Mesendoderm (in vitro differentiated cells): ENCODE results near the gene CDK11A. TPM values are rescaled to one million over a fixed set of nuclear protein-coding genes. Genes with fewer than 3 reads are reported as not detected.
A peak's percentile ranks its signal among the peaks of the same experiment; 100 is the strongest.
"Not testable (repeated sequence)": the region's sequence is repeated elsewhere in the genome, so short reads cannot be mapped to it uniquely, and the experiment has no call there.

Experiments used
- DNase-seq: peaks from one replicate; pipeline ENCODE4 v3.0.0; 2013
- H2AK5ac ChIP-seq: 2 replicates; pipeline ENCODE4 v1.6.1; 2013; ENCODE audit warnings: low read length, inconsistent platforms
- H2BK120ac ChIP-seq: 2 replicates; pipeline ENCODE4 v1.6.1; 2013; ENCODE audit warnings: low read depth, mild to moderate bottlenecking, low read length, moderate library complexity, mixed read lengths
- H2BK15ac ChIP-seq: replicated peaks from 2 replicates; pipeline ENCODE4 v1.6.1; 2013; ENCODE audit warnings: low read depth, mild to moderate bottlenecking, moderate library complexity
- H2BK5ac ChIP-seq: 2 replicates; pipeline ENCODE4 v1.6.1; 2013; ENCODE audit warnings: low read length, inconsistent platforms
- H3K18ac ChIP-seq: 2 replicates; pipeline ENCODE4 v1.6.1; 2013; ENCODE audit warnings: mild to moderate bottlenecking, low read length, mixed read lengths
- H3K23ac ChIP-seq: one replicate; pipeline ENCODE4 v1.6.1; 2013; ENCODE audit warnings: low read length
- H3K27ac ChIP-seq: 2 replicates; pipeline ENCODE4 v1.5.1; 2013; ENCODE audit warnings: low read depth, mild to moderate bottlenecking, inconsistent platforms, low read length, moderate library complexity
- H3K27me3 ChIP-seq: 2 replicates; pipeline ENCODE4 v1.6.1; 2013; ENCODE audit warnings: low read length, control low read depth, mild to moderate bottlenecking, inconsistent platforms; ENCODE audit not compliant: insufficient read depth, poor library complexity
- H3K36me3 ChIP-seq: 2 replicates; pipeline ENCODE4 v1.6.1; 2013; ENCODE audit warnings: low read length, inconsistent platforms; ENCODE audit not compliant: control insufficient read depth, insufficient read depth
- H3K4ac ChIP-seq: one replicate; pipeline ENCODE4 v1.6.1; 2013; ENCODE audit warnings: low read depth, mild to moderate bottlenecking, low read length, moderate library complexity
- H3K4me1 ChIP-seq: 2 replicates; pipeline ENCODE4 v1.6.1; 2013; ENCODE audit warnings: low read depth, low read length, inconsistent platforms; ENCODE audit not compliant: control insufficient read depth
- H3K4me2 ChIP-seq: 2 replicates; pipeline ENCODE4 v1.6.1; 2013; ENCODE audit warnings: low read length
- H3K4me3 ChIP-seq: 2 replicates; pipeline ENCODE4 v1.5.1; 2013; ENCODE audit warnings: mild to moderate bottlenecking, low read length
- H3K56ac ChIP-seq: one replicate; pipeline ENCODE4 v1.6.1; 2013; ENCODE audit warnings: low read length
- H3K79me1 ChIP-seq: 2 replicates; pipeline ENCODE4 v1.6.1; 2013; ENCODE audit warnings: low read length, inconsistent platforms
- H3K79me2 ChIP-seq: 2 replicates; pipeline ENCODE4 v1.6.1; 2013; ENCODE audit warnings: mild to moderate bottlenecking, low read length; ENCODE audit not compliant: control insufficient read depth, insufficient read depth
- H3K9ac ChIP-seq: 2 replicates; pipeline ENCODE4 v1.6.1; 2013; ENCODE audit warnings: low read length, inconsistent platforms
- H4K5ac ChIP-seq: one replicate; pipeline ENCODE4 v1.6.1; 2013; ENCODE audit warnings: low read length
- H4K8ac ChIP-seq: one replicate; pipeline ENCODE4 v1.6.1; 2013; ENCODE audit warnings: low read depth, mild to moderate bottlenecking, control low read depth, low read length, moderate library complexity
- WGBS: extraction: QIAGEN DNeasy Blood & Tissue Kit; methylation state at CpG from one replicate; pipeline ENCODE4 v1.1.7; 2013; ENCODE audit warnings: low lambda C conversion rate, missing lambda C conversion rate; ENCODE audit not compliant: insufficient coverage; ENCODE audit errors: extremely low coverage; 5-methylcytosine and 5-hydroxymethylcytosine counted together
- polyA plus RNA-seq, 2 experiments: library from polyadenylated mRNA; stranded (reverse); fragments of 200-250 nt; gene quantifications; one replicate each; pipeline ENCODE4 v1.2.3, GENCODE V29; 2013

Gene CDK11A
- polyA plus RNA-seq (2013, experiment 1 of 2): 23.7 TPM
- polyA plus RNA-seq (2013, experiment 2 of 2): 25.4 TPM

DNA sequence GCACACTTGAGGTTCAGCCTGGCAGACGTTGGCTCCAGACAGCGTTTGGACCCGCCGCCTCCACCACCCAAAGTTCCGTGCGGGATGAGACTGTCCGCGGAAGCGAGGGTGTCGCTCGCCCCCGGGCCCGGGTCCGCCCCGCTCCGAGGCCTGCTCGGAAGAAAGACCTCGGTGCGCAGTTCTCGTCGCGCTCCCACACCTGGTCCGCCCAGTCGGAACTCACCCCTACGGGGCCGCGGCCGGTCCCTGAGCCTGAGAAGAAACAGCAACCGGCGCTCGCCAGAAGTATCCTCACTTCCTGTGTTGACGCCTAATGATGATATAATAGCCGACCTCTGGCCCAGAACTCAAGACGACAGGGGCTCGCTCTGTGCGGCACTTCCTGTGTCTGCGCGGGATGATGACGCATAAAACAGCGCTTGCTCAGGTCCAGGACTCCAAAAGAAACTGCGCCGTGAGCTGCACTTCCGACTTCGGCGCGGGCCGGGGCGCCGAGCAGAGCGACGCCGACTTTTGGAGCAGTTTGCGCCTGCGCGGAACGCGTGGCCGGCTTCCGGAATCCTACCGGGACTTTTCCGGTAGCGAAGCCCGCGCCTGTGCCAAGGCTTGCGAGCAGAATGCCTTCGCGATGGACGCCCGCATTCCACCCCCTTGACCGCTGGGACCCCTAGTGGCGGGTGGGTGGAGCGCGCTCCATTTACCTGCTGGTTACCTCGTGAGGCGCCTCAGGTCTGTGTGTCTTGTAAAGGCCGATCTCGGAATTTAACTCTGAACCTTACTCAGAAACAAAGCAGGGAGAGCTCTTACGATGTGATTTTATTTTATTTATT, at the start of gene CDK11A:
TSS of gene CDK11A (minus strand) at position 323 of the 830 bp plus-strand sequence. CDS start 1,539 bp downstream, outside the sequence.
- not testable (repeated sequence) for H3K79me1 ChIP-seq, H3K23ac ChIP-seq, H3K4me1 ChIP-seq, H2AK5ac ChIP-seq, H3K4me2 ChIP-seq, H2BK15ac ChIP-seq, H4K8ac ChIP-seq, H4K5ac ChIP-seq, H2BK120ac ChIP-seq, H3K27me3 ChIP-seq, H3K36me3 ChIP-seq, H2BK5ac ChIP-seq, H3K79me2 ChIP-seq
- Histone ChIP-seq H3K9ac (peak within 1 kb of the TSS; percentile 63), H3K4me3 (peak within 1 kb of the TSS; percentile 46), H3K18ac (peak within 1 kb of the TSS; percentile 80), H3K27ac (peak within 1 kb of the TSS; percentile 88), H3K4ac (peak within 1 kb of the TSS; percentile 55), H3K56ac (peak within 1 kb of the TSS; percentile 49)
- peak; percentile 100 for DNase-seq
- no CpG with 5 or more reads among the region's 78 CpGs for WGBS

DNA sequence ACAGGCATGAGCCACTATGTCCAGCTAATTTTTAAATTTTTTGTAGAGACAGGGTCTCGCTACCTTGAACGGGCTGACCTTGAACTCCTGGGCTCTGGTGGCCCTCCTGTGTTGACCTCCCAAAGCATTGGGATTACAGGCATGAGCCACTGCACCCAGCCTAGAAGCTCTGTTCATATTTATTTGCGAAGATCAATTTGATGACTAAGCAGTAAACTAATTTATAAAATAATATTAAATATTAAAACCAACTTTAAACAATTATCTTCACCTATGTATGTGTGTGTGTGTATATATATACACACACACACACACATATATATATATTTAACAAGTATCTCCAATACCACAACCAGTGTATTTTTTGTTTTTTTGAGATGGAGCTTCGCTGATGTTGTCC, 49.7 kb upstream of the CDK11A start:
- Histone ChIP-seq H3K27ac (no peak overlapping the region), H3K27me3 (no peaks in the 10 kb centered on the region), H3K23ac (no peak overlapping the region), H4K5ac (no peak overlapping the region), H3K4ac (no peak overlapping the region), H3K4me3 (no peak overlapping the region), H4K8ac (no peak overlapping the region), H3K4me1 (no peaks in the 10 kb centered on the region), H3K79me1 (peaks cover 11% of the 10 kb centered on the region), H3K79me2 (peaks cover 48% of the 10 kb centered on the region), H2BK15ac (no peak overlapping the region), H2AK5ac (no peak overlapping the region), H3K36me3 (peaks cover 2% of the 10 kb centered on the region), H2BK5ac (no peak overlapping the region), H3K4me2 (no peak overlapping the region), H3K9ac (no peak overlapping the region), H3K56ac (no peak overlapping the region), H2BK120ac (no peak overlapping the region), H3K18ac (no peak overlapping the region)
- DNase-seq: no peak
- no CpG with 5 or more reads among the region's 4 CpGs for WGBS

DNA sequence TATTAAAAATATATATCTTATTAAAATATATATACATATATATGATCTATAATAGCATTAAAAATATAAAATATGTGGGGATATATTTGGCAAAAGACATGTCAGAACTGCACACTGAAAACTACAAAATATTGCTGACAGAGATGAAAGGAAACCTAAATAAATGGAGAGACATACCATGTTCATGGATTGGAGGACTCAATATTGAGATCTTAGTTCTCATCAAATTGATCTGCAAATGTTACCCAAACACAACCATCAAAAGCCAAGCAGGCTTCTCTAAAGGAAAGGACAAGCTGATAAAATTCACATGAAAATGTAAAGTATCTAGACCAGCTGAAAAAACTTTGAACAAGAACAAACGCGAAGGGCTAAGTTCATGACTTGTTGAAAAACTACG, 46.9 kb upstream of the CDK11A start:
- Histone ChIP-seq H3K4me2 (no peak overlapping the region), H3K27me3 (no peaks in the 10 kb centered on the region), H3K23ac (no peak overlapping the region), H3K79me2 (peaks cover 51% of the 10 kb centered on the region), H3K4ac (no peak overlapping the region), H2BK5ac (no peak overlapping the region), H3K4me3 (no peak overlapping the region), H2AK5ac (no peak overlapping the region), H3K79me1 (peaks cover 14% of the 10 kb centered on the region), H4K8ac (no peak overlapping the region), H2BK15ac (no peak overlapping the region), H3K9ac (no peak overlapping the region), H4K5ac (no peak overlapping the region), H3K18ac (no peak overlapping the region), H3K36me3 (peaks cover 2% of the 10 kb centered on the region), H3K56ac (no peak overlapping the region), H2BK120ac (no peak overlapping the region), H3K4me1 (no peaks in the 10 kb centered on the region), H3K27ac (no peak overlapping the region)
- DNase-seq: no peak
- WGBS: no CpG with 5 or more reads among the region's 3 CpGs

DNA sequence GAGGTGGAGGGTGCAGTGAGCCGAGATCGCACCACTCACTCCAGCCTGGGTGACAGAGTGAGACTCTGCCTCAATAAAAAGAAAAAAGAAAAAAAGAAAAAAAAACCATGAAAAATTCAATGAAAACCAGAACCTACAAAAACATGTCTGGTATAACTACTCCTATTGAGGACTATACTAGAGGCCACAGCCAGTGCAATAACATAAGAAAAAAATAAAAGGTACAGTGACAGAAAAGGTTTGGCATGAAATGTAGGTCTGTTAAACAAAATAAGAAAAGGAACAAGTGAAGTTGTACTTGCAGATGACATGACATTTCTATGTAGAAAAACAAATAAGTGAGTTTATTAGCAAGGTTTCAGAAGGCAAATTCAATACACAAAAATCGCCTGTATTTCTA, 45.9 kb upstream of the CDK11A start:
- no peak overlapping the region for H2BK5ac ChIP-seq
- H3K4me2 ChIP-seq: no peak overlapping the region
- WGBS: no CpG with 5 or more reads among the region's 3 CpGs
- no peak overlapping the region for H3K9ac ChIP-seq
- H4K8ac ChIP-seq: no peak overlapping the region
- no peak overlapping the region for H3K4me3 ChIP-seq
- H3K4me1 ChIP-seq: no peaks in the 10 kb centered on the region
- no peak overlapping the region for H3K56ac ChIP-seq
- no peak overlapping the region for H4K5ac ChIP-seq
- peaks cover 9% of the 10 kb centered on the region for H3K79me1 ChIP-seq
- no peaks in the 10 kb centered on the region for H3K27me3 ChIP-seq
- no peak overlapping the region for H2BK15ac ChIP-seq
- peaks cover 2% of the 10 kb centered on the region for H3K36me3 ChIP-seq
- H3K18ac ChIP-seq: no peak overlapping the region
- H3K27ac ChIP-seq: no peak overlapping the region
- H2BK120ac ChIP-seq: no peak overlapping the region
- DNase-seq: no peak
- no peak overlapping the region for H3K23ac ChIP-seq
- H3K4ac ChIP-seq: no peak overlapping the region
- H2AK5ac ChIP-seq: no peak overlapping the region
- H3K79me2 ChIP-seq: peaks cover 41% of the 10 kb centered on the region

DNA sequence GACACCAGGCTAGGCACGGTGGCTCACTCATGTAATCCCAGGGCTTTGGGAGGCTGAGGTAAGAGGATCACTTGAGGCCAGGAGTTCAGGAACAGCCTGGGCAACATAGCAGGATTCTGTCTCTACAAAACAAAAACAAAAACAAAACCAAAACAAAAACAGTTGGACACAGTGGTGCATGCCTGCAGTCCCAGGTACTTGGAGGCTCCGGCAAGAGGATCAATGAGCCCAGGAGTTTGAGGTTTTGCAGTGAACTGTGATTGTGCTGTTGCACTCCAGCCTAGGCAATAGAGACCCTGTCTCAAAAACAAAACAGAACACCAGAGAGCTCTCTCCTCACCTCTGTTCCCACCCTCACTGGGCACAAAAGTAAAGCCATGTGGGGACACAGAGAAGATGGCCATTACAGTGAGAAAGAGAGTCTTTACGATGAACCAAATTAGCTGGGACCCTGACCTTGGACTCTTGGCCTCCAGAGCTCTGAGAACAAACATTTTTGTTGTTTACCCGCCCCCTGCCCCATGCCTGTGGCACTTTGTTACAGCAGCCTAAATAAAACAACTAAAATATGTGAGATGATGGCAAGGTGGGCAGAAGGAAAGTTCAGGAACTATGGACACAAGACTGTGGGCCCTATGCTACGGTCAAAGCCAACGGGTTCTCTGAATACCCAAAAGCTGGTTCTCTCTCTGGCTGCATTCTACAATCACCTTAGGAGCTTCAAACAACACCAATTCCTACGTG, 44.3 kb upstream of the CDK11A start:
- Histone ChIP-seq H2BK120ac (no peak overlapping the region), H3K27me3 (no peaks in the 10 kb centered on the region), H3K36me3 (peaks cover 2% of the 10 kb centered on the region), H2AK5ac (no peak overlapping the region), H3K4ac (no peak overlapping the region), H3K9ac (no peak overlapping the region), H3K79me2 (peaks cover 31% of the 10 kb centered on the region), H3K4me3 (no peak overlapping the region), H3K4me1 (no peaks in the 10 kb centered on the region), H4K8ac (no peak overlapping the region), H3K27ac (no peak overlapping the region), H4K5ac (no peak overlapping the region), H3K18ac (no peak overlapping the region), H3K56ac (no peak overlapping the region), H3K4me2 (no peak overlapping the region), H3K79me1 (peaks cover 10% of the 10 kb centered on the region), H3K23ac (no peak overlapping the region), H2BK5ac (no peak overlapping the region), H2BK15ac (no peak overlapping the region)
- no peak for DNase-seq
- no CpG with 5 or more reads among the region's 7 CpGs for WGBS
